HL-60/S4 (cell line): Measurements from ENCODE around the gene RXRA.

ENCODE experiments used
- in situ Hi-C: fragments of 300-500 bp; cut with MboI; formaldehyde crosslinking; loops from 2 replicates; pipeline ENCODE4 v1.14.3; 2022; ENCODE audit warnings: low sequenced_read_pairs

RXRA gene

GRCh38 chr9:134365115-134365596 lies 38.9 kb downstream of the RXRA start:
- in situ Hi-C loops: no loop called here

- in situ Hi-C loops: no loop called here
Measured at GRCh38 chr9:134365791-134366222, 39.6 kb downstream of the RXRA start.

- in situ Hi-C loops: no loop called here
Measured at GRCh38 chr9:134366223-134367031, 40.2 kb downstream of the RXRA start.

GRCh38 chr9:134367061-134367460 lies 40.8 kb downstream of the RXRA start:
- in situ Hi-C loops: no loop called here

GRCh38 chr9:134367791-134368490 lies 41.7 kb downstream of the RXRA start:
- in situ Hi-C loops: no loop called here

GRCh38 chr9:134368571-134368970 lies 42.3 kb downstream of the RXRA start:
- in situ Hi-C loops: no loop called here

GRCh38 chr9:134369416-134370212 lies 43.4 kb downstream of the RXRA start:
- in situ Hi-C loops: no loop called here

- in situ Hi-C loops: no loop called here
Measured at GRCh38 chr9:134370213-134370492, 43.9 kb downstream of the RXRA start.

GRCh38 chr9:134370638-134371037 lies 44.4 kb downstream of the RXRA start:
- in situ Hi-C loops: no loop called here

- in situ Hi-C loops: no loop called here
Measured at GRCh38 chr9:134371731-134372130, 45.5 kb downstream of the RXRA start.

GRCh38 chr9:134372581-134373267 lies 46.5 kb downstream of the RXRA start:
- in situ Hi-C loops: no loop called here

GRCh38 chr9:134373269-134373668 lies 47.0 kb downstream of the RXRA start:
- in situ Hi-C loops: no loop called here

GRCh38 chr9:134373953-134374300 lies 47.7 kb downstream of the RXRA start:
- in situ Hi-C loops: no loop called here

- in situ Hi-C loops: no loop called here
Measured at GRCh38 chr9:134374301-134375010, 48.2 kb downstream of the RXRA start.

- in situ Hi-C loops: no loop called here
Measured at GRCh38 chr9:134375011-134375390, 48.7 kb downstream of the RXRA start.

- in situ Hi-C loops: no loop called here
Measured at GRCh38 chr9:134375430-134376385, 49.5 kb downstream of the RXRA start.

- in situ Hi-C loops: no loop called here
Measured at GRCh38 chr9:134376386-134377142, 50.3 kb downstream of the RXRA start.

GRCh38 chr9:134377143-134377484 lies 50.9 kb downstream of the RXRA start:
- in situ Hi-C loops: no loop called here

- in situ Hi-C loops: no loop called here
Measured at GRCh38 chr9:134377976-134378375, 51.7 kb downstream of the RXRA start.
